ENCODE results near the gene ARMC9. TPM values are rescaled to one million over a fixed set of nuclear protein-coding genes. Genes with fewer than 3 reads are reported as not detected.

Gene ARMC9
- total RNA-seq, 2 donors from 2014 or later, result 6.9 to 10.1 TPM

DNA sequence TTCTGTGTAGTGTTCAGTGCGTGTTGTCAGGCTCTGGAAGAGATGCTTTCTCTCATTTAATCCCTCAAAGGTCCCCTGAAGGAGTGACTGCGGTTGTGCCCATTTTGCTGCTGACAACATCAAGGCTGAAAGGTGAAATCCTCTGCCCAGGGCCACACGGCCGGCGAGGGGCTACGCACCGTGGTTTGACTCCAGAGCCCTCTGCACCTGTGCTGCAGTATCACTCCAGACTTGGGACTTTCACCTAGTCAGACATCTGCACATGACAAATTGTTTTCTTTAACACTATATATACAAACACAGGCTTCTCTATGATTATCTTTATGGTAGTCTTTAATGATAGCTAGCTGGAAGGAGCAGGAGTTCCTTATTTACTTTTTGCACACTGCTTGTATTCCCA lies 90.2 kb downstream of the ARMC9 start:
- ATAC-seq (no peak), DNase-seq (no peak)
- Histone ChIP-seq H3K4me3 (no peak overlapping the region), H3K27ac (no peak overlapping the region), H3K9me3 (no peaks in the 10 kb centered on the region), H3K27me3 (no peaks in the 10 kb centered on the region), H3K4me1 (no peaks in the 10 kb centered on the region), H3K36me3 (replicated peaks in 1 of 2; ENCODE audit: insufficient read depth in 1 of 2, low read depth in 2 of 2) (no peaks in the 10 kb centered on the region)
- 48 to 50% methylated on average over 7 of the region's 7 CpGs for WGBS, 2 donors
- no peak for TF ChIP-seq POLR2A (IDR thresholded peaks at IDR 0.05)
- TF ChIP-seq, protein P1, sequence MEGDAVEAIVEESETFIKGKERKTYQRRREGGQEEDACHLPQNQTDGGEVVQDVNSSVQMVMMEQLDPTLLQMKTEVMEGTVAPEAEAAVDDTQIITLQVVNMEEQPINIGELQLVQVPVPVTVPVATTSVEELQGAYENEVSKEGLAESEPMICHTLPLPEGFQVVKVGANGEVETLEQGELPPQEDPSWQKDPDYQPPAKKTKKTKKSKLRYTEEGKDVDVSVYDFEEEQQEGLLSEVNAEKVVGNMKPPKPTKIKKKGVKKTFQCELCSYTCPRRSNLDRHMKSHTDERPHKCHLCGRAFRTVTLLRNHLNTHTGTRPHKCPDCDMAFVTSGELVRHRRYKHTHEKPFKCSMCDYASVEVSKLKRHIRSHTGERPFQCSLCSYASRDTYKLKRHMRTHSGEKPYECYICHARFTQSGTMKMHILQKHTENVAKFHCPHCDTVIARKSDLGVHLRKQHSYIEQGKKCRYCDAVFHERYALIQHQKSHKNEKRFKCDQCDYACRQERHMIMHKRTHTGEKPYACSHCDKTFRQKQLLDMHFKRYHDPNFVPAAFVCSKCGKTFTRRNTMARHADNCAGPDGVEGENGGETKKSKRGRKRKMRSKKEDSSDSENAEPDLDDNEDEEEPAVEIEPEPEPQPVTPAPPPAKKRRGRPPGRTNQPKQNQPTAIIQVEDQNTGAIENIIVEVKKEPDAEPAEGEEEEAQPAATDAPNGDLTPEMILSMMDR (IDR thresholded peaks at IDR 0.05), result no peak
- intact Hi-C loops (cut with DNase I), result no loop called here

DNA sequence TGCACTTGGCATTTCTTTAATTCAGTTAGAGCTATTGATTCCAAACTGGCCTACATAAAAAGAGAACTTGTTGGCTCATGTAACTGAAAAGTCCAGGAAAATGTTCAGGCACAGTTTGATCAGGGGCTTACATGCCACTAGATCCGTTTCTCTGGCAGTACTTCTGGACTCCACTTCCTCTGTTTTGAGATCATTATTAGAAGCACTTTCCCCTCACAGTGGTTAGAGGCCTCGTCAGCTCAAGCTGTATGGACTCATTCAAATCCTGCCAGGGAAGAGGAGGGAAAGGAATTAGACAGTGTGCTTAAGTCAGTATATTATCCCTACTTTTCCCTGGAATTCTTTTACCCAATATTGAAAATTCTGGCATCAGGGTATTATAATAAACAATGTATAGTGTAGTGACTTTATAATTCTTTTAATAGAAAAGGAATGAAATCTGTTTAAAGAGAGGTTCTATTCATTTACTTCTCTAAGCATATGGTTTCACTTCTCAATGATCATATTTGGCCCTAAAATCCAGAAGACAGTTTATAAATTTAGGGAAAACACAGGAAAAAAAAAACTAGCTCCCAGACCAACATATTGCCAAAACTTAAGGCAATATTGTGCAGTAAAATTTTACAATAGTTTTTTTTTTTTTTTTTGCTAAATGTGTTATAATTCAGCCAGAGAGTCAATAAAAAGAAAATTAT lies 92.0 kb downstream of the ARMC9 start:
- no peak for DNase-seq
- Histone ChIP-seq H3K4me1 (peaks cover 6% of the 10 kb centered on the region), H3K9me3 (no peaks in the 10 kb centered on the region), H3K36me3 (replicated peaks in 1 of 2; ENCODE audit: insufficient read depth in 1 of 2, low read depth in 2 of 2) (no peaks in the 10 kb centered on the region), H3K27me3 (no peaks in the 10 kb centered on the region), H3K27ac (no peak overlapping the region), H3K4me3 (no peak overlapping the region)
- intact Hi-C loops (cut with DNase I), result loop anchor here (5.0 kb wide), 1 partner anchor 97 kb away; no protein-coding TSS in a partner anchor
- WGBS, 2 donors, result 70 to 72% methylated on average over 2 of the region's 2 CpGs
- TF ChIP-seq, protein P1 (IDR thresholded peaks at IDR 0.05), result no peak
- ATAC-seq, result no peak

- H3K36me3 ChIP-seq (replicated peaks in 1 of 2; ENCODE audit: insufficient read depth in 1 of 2, low read depth in 2 of 2), result peaks cover 0 to 2% of the 10 kb centered on the region in 2 donors
- WGBS, 2 donors, result 92 to 95% methylated on average over 7 to 8 of the region's 8 CpGs
- intact Hi-C loops (cut with DNase I), result loop anchor here (5.0 kb wide), 1 partner anchor 95 kb away; no protein-coding TSS in a partner anchor
- DNase-seq (no peak), ATAC-seq (no peak)
- H3K4me1 ChIP-seq, result peaks cover 11% of the 10 kb centered on the region
- H3K27ac ChIP-seq, result no peak overlapping the region
- TF ChIP-seq POLR2A (IDR thresholded peaks at IDR 0.05), result no peak
- TF ChIP-seq, protein P1 (IDR thresholded peaks at IDR 0.05), result no peak
- no peak overlapping the region for H3K4me3 ChIP-seq
- H3K9me3 ChIP-seq, result no peaks in the 10 kb centered on the region
- no peaks in the 10 kb centered on the region for H3K27me3 ChIP-seq
Measured at GRCh38 chr2:231292472-231293134, 94.2 kb downstream of the ARMC9 start.

DNA sequence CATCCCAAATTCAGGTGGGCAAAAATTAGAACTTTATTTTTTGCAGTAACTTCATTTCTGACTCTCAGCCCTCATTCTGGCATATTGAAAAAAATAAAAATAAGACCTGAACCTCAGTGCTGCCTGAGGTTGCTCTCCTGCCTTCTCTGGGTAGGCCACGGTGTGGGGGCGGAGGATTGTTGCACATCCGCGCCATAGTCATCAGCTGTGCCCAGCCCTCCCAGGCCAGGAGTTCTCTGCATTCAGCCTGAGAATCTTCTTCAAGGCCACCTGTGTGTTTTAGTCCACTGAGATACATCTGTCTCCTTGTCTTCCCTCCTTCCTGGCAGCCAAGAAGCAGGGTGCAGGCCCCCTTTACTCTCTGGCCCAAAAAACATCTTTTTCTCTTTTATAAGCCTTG lies 94.7 kb downstream of the ARMC9 start:
- peaks cover 0 to 2% of the 10 kb centered on the region in 2 donors for H3K36me3 ChIP-seq (replicated peaks in 1 of 2; ENCODE audit: insufficient read depth in 1 of 2, low read depth in 2 of 2)
- H3K4me3 ChIP-seq, result no peak overlapping the region
- TF ChIP-seq POLR2A (IDR thresholded peaks at IDR 0.05), result no peak
- TF ChIP-seq, protein P1 (IDR thresholded peaks at IDR 0.05), result no peak
- H3K27me3 ChIP-seq, result no peaks in the 10 kb centered on the region
- DNase-seq, result no peak
- no peak for ATAC-seq
- 93% methylated on average over 4 of the region's 4 CpGs for WGBS, 2 donors
- H3K27ac ChIP-seq, result no peak overlapping the region
- intact Hi-C loops (cut with DNase I), result loop anchor here (5.0 kb wide), 1 partner anchor 94 kb away; no protein-coding TSS in a partner anchor
- no peaks in the 10 kb centered on the region for H3K9me3 ChIP-seq
- H3K4me1 ChIP-seq, result peaks cover 11% of the 10 kb centered on the region

All from body of pancreas (tissue), 4 donors.